HL-60/S4 treated with phorbol 12-myristate 13-acetate at 8.2 ng/mL for 4 days and 3 days (cell line): ENCODE data around the gene SERPINB5.
"Not testable (repeated sequence)": the region's sequence is repeated elsewhere in the genome, so short reads cannot be mapped to it uniquely, and the experiment has no call there.

Experiments
- in situ Hi-C: fragments of 300-500 bp; cut with MboI; formaldehyde crosslinking; loops from 2 replicates; pipeline ENCODE4 v1.15.0; 2022; ENCODE audit warnings: low sequenced_read_pairs

The SERPINB5 gene

GRCh38 chr18:63476668-63477067 lies at the start of gene SERPINB5:
Gene SERPINB5 (plus strand): TSS chr18:63476958. CDS start chr18:63484429, 7,471 bp downstream.
- in situ Hi-C loops, result no loop called here

- in situ Hi-C loops, result no loop called here
Measured at GRCh38 chr18:63427558-63427957, 49.2 kb upstream of the SERPINB5 start.

- in situ Hi-C loops, result no loop called here
Measured at GRCh38 chr18:63430526-63430925, 46.2 kb upstream of the SERPINB5 start.

GRCh38 chr18:63431180-63431579 lies 45.6 kb upstream of the SERPINB5 start:
- in situ Hi-C loops, result no loop called here

- in situ Hi-C loops, result no loop called here
Measured at GRCh38 chr18:63433334-63433866, 43.4 kb upstream of the SERPINB5 start.

- in situ Hi-C loops, result no loop called here
Measured at GRCh38 chr18:63438181-63438580, 38.6 kb upstream of the SERPINB5 start.

- in situ Hi-C loops, result no loop called here
Measured at GRCh38 chr18:63439334-63439733, 37.4 kb upstream of the SERPINB5 start.

- in situ Hi-C loops, result no loop called here
Measured at GRCh38 chr18:63440219-63440618, 36.5 kb upstream of the SERPINB5 start.

- in situ Hi-C loops, result no loop called here
Measured at GRCh38 chr18:63440881-63441280, 35.9 kb upstream of the SERPINB5 start.

GRCh38 chr18:63443829-63444228 lies 32.9 kb upstream of the SERPINB5 start:
- in situ Hi-C loops, result no loop called here

- in situ Hi-C loops, result no loop called here
Measured at GRCh38 chr18:63444580-63444979, 32.2 kb upstream of the SERPINB5 start.

- in situ Hi-C loops, result no loop called here
Measured at GRCh38 chr18:63445037-63445436, 31.7 kb upstream of the SERPINB5 start.

- in situ Hi-C loops, result no loop called here
Measured at GRCh38 chr18:63446266-63446665, 30.5 kb upstream of the SERPINB5 start.

GRCh38 chr18:63447066-63447465 lies 29.7 kb upstream of the SERPINB5 start:
- in situ Hi-C loops, result no loop called here

- in situ Hi-C loops, result no loop called here
Measured at GRCh38 chr18:63449426-63449825, 27.3 kb upstream of the SERPINB5 start.

- in situ Hi-C loops, result no loop called here
Measured at GRCh38 chr18:63451799-63452660, 24.7 kb upstream of the SERPINB5 start.

GRCh38 chr18:63452751-63453150 lies 24.0 kb upstream of the SERPINB5 start:
- in situ Hi-C loops, result not testable (repeated sequence)

- in situ Hi-C loops, result no loop called here
Measured at GRCh38 chr18:63454497-63454896, 22.3 kb upstream of the SERPINB5 start.

- in situ Hi-C loops, result no loop called here
Measured at GRCh38 chr18:63457977-63458376, 18.8 kb upstream of the SERPINB5 start.

GRCh38 chr18:63460414-63460813 lies 16.3 kb upstream of the SERPINB5 start:
- in situ Hi-C loops, result no loop called here

- in situ Hi-C loops, result no loop called here
Measured at GRCh38 chr18:63464434-63464833, 12.3 kb upstream of the SERPINB5 start.

GRCh38 chr18:63465059-63465458 lies 11.7 kb upstream of the SERPINB5 start:
- in situ Hi-C loops, result no loop called here
